Measurements from ENCODE around the gene TMEM59L.

The TMEM59L gene

DNA sequence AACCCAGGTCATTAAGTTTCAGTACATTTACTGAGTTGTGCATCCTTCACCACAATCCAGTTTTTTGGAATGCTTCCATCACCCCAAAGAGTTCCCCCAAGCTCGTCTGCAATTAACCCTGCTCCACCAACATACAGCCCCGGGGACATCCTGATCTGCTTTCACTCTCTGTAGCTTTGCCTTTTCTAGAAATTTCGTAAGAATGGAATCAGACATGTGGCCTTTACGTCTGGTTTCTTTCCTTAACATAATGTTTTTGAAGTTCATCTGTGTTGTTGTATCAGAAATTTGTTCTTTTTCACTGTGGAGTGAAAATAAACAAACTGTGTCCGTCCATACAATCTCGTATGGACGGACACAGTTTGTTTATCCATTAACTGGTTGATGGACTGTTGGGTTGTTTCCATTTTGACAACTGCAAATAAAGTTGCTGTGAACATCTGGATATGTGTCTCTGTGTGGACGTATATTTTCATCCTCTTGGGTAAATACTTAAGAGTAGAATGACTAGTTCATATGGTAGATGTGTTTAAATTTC lies 27.1 kb downstream of the TMEM59L start:
- no peak for DNase-seq

DNA sequence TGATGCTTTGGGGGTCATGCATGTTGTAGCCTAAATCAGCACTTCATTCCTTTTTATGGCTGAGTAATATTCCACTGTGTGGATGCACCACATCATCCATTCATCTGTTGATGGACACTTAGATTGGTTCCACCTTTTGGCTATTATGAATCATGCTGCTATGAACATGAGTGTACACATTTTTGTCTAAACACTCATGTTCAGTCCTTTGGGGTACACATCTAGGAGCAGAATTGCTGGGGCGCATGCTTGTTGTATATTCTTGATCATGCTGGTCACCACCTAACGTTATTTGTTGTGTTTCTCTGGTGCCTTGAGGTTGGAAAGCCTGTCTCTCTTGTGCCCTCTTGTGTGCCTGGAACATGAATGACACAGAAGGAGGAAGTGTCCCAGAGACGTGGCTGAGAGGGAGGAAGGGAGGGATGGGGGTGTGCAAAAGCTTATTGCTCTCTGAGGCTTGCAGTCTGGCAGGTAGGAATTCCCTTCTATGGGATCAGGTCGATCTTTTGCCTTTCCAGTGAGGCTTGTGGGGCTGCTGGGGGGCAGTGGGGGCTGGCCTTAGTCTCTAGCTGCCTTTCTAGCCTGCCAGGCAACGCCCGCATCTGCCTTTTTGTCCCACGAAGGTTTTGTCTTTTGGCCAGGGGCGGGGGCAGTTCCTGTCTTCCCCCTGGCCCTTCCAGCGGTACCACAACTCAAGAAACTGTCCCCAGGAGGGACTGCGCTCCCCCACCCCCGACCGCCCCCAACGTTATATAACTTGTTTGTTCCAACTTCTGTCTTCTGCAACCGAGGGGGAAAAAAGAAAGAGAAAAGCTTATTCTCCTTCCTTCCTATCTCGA lies 31.7 kb downstream of the TMEM59L start:
- DNase-seq = no peak

DNA sequence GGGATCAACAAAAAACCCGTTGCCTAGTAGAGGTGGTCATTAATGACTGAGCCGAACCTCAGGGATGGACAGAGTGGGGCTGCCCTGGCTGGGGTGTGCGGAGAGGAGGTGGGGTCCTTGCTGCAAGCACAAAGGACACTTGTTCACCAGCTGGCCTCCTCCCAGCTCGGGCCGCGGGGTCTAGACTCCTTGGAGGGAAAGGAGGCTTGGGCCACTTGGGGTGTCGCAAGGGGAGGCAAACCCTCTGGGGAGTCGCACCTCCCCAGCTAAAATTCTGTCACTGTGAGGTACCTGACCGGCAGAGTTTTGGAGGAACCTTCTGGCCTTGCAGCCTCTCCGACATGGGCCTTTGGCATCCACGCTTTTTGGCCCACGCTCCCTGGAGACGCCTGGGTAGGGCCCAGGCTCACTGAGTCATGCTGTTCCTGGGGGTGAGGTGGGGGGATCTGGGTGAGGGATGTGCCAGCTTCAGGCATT lies 32.4 kb downstream of the TMEM59L start:
- no peak for DNase-seq

DNA sequence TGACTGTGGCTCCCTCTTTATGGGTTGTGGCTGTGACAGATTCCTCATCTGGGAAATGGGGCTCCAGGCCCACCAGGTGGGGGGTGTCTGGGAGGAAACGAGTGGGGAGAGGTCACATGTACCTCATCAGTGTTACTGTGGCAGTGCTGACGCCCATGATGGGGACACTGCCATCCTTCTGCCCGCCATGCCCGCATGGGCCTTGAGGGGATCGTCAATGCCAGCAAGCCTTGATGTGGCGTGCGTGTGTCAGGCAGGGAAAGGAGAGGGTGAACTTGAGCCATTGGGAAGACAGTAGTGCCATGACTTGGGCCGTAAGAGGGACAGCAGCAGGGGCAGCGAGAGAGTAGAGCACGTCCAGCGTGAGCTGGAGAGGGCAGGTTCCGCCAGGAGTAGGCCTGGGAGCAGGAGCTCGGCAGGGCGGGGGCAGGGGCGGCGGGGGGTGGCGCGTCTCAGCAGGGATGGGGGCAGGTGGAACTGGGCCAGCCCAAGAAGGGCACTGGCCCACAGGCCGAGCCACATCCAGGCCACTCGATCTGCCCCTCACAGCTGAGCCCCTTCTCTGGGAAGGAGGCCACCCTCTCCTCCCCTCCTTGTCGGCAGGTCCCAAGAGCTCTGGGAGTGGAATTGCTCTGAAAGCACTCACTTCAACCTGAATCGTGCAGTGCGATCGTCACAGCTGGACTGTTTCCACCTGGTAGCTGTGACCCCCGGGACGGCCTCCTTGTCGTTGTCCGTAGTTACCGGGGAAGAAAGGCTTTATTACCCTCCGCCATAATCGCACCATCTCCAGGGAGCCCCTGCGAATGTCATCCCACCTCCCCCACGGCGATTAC lies 34.1 kb downstream of the TMEM59L start:
- no peak for DNase-seq

DNA sequence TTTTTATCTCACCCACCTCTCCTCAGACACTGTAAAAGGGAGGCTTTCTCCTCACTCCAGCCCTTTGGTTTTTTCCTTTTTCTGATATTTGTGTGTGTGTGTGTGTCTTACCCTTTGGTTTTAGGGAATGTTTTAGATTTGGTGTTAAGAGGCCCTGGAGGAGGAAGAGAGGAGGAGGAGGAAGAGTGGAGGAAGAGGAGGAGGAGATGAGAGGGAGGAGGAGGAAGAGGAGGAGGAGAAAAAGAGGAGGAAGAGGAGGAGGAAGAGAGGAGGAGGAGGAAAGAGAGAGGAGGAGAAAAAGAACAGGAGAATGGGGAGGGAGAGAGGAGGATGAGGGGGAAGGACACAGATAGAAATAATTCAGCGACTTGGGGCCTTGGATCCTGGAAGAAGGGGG lies 34.7 kb downstream of the TMEM59L start:
- DNase-seq = no peak

DNA sequence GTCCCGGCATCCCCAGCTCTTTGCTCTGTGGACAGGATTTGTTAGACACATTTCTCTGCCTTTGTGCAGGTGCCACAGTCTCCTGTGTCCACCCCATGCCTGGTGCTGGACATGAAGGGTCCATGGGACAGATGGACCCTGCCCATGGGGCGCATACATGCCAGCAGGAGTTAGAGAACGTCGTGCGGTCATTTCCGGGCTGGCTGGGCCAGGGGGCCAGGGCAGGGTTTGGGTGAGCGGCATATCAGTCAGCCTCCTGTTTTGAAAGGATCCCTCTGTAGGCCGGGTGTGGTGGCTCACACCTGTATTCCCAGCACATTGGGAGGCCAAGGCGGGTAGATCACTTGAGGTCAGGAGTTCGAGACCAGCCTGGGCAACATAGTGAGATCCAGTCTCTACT lies 35.1 kb downstream of the TMEM59L start:
- DNase-seq = no peak

DNA sequence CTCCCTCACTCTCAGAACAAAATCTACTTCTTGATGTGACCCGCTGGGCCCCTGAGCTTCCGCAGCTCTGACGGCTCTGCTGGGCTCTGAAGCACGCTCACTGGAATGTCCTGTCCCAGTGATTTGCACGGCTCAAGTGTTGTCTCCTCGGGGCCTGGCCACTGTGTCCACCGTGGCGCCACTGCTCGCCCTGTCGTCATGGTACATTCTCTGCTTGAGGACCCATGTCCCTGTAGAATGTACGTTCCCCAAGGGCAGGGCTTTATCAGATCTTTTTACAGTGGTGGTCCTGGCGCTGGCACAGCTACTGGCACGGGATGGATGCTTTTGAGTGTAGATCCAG lies 36.3 kb downstream of the TMEM59L start:
- DNase-seq = no peak

DNA sequence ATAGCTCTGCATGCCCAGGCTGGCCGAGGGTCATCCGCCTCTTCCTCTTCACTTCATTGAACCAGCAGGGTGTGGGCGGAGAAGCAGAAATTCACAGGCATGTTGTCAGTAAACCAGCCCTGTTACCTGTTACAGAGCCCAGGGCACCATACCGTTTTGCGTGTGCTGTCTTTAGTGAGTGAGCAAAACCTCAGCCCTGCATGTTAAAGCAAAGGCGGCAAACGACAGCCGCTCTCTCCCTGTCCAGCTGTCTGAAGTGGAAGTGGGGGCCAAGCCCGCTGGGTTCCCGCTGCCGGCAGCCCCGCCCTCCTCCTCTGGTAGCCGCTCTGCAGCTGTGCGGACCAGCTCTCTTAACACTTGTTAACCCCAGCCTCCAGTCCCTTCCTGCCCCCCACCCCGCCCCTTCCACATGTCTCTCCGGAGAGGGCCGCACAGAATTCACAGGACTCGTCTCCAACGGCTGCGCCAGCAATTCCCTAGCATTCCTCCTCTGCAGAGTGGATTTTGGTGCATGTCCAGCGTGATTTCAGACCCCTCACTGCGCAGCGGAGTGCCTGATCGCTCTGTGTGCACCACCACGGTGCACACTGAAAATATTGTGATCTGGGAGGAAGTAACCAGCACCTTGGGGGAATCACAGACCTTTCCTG lies 36.8 kb downstream of the TMEM59L start:
- DNase-seq = no peak

DNA sequence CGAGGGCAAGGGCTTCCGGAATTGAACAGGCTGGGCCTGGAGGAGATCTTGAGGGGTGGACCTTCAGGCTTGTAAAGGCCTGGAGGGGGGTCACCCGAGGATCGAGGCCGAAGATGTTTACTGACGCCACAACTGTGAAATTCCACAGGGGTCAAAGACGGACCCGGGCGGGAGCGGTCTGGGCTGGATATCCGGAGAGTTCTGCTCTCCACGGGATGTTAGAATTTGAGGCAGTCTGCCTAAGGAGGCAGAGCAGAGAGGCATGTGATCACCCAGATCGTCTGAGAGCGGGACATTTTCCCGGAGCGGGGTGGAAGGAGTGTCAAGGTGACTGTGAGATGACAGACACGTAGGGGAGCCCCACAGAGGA lies 37.3 kb downstream of the TMEM59L start:
- no peak for DNase-seq

DNA sequence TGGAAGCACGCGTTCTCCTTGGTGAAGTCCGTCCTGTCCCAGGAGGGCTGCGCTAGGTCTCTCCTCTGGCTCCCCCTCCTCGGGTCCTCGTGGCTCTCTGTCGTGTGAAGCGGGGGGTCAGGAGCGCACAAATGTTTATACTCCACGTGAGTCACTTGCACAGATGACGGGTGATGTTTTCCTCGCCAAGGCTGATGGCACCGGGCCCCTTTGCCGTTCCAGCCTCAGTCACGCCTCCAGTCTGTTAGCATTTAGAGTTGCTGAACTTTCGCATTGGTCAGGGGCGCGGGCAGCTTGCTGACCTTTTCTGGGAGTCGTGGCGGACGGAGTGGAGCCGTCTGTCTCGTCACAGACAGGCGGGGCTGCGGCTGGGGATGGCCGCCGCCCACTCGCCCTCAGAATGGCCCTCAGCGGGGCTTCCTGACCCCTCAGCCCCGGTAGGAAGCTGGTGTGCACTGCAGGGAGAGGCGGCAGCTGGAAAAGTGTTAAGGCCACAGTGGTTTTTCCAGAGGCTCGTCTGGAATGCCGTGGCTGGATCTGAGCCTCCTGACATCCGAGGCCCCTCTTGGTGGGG lies 37.9 kb downstream of the TMEM59L start:
- DNase-seq = no peak

DNA sequence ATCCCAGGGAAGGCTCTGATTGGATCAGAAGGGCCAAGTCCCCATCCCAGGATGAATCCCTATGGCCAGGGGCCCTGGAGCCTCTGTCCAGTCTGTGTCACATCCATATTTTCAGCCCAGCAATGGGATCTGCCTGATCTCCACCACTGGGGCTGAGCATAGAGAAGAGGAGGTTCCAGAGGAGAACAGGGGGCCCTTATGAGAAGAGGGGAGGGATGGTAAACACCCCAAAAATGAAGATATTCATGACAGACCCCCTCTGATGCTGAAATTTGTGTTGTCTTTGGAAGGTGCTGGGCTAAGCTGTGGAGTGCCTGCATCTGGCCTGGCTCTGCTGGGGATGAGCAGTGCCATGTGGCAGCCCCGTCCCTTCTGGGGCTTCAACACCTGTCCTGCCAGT lies 38.6 kb downstream of the TMEM59L start:
- DNase-seq = no peak

DNA sequence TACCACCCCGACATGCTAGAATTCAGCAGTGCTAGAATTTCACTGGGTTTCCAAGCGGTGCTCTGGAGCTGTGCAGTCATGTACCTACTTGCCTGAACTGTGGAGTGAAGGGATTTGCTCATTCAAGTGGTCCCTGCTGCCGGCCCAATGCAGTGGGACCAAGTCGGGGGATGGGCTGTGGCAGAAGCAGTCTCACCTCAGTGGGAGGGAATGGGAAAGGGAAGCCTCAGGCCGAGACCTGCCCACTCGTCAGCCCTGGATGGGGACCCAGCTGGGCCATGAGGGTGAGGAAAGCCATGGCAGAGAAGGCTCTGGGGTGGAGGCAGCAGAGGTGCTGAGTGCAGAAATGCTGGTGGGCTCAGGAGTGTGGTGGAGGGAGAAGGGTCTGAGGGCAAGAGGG lies 39.1 kb downstream of the TMEM59L start:
- no peak for DNase-seq

DNA sequence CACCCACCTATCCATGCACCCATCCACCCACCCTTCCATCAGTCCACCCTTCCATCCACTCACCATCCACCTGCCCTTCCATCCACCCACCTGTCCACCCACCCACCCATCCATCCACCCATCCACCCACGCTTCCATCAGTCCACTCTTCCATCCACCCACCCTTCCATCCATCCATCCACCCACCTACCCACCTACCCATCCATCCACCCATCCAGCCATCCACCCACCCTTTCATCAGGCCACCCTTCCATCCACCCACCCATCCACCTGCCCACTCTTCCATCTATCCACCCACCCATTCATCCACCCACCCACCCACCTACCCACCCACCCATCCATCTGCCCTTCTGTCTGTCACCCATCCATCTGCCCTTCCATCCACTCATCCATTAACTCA lies 41.2 kb downstream of the TMEM59L start:
- DNase-seq = no peak

DNA sequence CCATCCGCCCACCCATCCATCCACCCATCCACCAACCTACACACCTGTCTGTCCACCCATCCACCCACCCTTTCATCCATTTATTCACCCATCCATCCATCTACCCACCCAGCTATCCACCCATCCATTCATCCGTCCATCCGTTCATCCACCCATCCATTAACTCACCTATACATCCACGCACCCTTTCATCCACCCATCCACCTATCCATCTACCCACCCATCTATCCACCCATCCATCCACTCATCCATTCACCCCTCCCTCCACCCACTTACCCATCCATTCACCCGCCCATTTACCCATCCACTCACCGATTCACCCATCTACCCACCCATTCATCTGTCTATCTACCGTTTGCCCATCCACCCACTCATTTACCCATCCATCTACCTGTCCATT lies 41.8 kb downstream of the TMEM59L start:
- no peak for DNase-seq

DNA sequence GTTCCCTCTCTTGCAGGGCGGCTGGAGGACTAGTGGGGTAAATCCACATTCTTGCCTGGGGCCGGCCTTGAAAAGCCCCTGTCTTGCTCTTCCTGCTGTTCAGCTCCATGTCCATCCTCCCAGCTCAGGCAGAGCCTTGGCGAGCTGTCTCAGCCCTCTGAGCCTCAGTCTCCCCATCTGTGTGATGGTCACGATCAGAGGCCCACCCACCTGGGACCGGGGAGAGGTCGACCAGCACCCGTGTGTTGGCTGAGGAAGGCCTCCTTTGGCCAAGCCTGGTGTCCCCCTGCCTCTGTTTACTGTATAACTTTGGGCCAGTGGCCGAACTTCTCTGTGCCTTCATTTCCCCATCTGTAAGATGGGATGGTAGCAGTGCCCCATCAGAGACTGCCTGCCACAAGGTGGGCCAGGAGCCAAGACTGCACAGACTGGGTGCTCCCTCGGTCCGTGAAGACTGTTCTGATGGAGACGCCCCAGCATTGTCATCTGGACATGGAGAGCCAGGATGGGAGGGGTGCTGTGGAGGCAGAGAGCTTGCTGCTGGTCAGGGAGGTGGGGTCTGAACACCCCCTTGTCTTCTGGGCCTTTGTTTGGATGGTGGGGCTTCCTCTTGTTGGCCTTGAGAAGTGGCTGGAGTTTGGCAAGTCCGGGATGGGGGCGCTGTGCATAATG lies 42.6 kb downstream of the TMEM59L start:
- no peak for DNase-seq

DNA sequence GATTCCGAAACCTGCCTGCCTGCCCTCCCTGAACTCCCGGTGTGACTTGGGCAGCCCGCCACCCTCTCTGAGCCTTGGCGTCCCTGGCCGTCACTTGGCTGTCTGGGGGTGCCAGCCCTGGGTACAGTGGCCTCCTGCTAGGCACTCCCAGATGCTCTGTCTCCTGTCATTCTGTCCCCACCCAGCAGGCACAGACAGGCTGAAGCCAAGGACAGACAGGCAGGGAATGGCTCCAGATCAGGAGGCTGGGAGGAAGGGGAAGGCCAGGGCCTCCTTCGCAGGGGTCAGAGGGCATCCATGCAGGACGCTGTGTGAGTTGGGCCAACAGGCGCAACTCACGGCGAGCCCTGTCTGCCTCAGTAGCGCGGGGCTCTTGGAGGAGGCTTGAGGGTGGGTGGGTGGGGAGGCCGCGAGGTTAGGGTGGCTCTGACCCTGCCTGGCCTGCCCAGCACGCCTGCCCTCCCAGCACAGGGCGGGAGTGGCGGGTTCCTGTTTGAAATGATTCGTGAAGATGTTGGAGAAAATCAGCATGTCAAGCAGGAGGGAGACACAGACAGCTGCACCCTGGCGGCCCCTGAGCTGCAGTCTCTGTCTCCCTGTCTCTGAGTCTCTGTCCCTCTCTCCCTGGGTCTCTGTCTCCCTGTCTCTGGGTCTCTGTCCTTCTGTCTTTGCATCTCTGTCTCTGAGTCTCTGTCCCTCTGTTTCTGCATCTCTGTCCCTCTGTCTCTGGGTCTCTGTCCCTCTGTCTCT lies 43.8 kb downstream of the TMEM59L start:
- no peak for DNase-seq

DNA sequence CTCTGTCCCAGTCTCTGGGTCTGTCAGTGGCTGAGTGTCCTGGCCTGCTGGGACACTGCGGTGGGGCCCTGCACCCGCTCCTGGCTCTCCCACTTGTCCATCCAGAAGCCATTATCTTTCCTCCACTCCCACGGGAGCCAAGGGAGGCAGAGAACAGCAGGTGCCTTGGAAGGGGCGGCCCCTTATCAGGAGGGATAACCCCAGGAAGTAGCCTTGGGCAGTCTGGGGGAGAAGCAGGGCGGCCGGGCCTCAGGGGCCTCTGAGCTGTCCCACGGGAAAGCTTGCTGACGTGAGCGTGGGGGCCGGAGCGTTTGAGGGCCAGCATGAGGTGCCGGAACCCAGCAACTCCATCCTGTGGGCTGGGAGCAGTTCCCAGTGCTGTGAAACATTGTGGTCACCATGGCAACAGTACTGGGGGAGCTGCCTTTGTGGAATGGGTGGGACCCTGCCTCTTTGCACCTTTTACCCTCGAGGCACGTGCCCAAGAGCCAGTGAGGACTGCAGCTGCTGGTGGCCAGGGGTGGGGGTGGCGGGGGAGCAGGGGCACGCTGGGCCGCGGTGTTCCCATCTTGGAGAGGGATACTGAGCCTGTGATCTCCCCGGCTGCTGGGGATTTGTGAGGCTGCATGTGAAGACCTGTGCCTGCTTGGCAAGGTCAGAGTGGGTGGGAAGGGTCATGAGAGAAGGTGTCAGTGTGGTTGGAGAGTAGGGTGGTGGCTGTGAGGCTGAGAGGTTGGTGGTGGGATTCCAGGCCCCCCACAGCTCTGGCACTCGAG lies 45.1 kb downstream of the TMEM59L start:
- DNase-seq = peak in 1 of 2 experiments; percentile 25

DNA sequence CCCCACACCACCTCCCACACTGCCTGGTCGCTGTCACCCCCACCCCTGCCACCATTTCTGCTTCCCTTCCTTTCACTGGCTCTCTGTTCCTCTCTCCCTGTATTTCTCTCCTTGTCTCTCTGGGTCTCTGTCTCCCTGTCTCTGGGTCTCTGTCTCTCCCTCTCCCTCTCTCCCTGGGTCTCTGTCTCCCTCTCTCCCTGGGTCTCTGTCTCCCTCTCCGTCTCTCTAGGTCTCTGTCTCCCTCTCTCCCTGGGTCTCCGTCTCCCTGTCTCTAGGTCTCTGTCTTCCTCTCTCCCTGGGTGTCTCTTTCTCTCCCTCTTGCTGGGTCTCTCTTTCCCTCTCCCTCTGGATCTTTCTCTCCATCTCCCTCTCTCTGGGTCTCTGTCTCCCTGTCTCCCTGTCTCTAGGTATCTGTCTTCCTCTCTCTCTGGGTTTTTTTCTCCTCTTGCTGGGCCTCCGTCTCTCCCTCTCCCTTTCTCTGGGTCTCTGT lies 45.7 kb downstream of the TMEM59L start:
- no peak for DNase-seq

DNA sequence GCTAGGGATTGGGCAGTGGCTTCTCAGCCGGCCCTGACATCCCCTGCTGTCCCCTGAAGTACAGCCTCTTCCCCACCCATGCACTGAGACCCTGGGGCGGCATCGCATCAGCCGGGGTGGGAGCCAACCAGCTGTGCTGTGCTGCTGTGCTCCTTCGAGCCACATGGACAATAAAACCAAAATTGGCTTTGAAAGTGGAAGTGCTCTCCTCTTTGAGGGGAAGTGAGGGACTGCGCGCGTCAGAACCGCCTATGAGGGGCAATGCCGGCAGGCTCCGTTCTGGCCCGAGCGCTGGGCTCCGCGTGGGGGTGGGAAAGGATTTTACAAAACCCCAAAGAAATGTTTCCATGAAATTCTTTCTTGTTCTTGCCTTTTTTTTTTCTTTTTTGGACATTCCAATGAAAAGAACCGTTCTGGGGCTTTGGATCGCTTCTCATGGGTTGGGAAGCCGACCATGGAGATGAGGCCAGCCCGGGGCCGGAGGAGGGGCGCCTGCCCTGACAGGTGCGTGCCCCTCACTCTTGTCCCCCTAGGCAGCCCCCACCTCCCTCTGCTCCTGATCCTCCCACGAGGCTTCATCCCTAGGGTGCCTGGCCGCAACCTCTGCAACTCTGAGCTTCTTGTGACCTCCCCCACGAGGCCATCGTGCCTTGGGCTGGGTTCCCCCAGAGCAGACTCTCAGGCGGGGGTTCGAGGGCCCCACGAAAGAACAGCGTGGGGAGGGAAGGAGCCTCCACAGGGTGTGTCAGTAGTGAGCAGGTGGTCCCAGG lies 46.8 kb downstream of the TMEM59L start:
- DNase-seq = no peak
